Islet of Langerhans (tissue), 1 donor: ENCODE measurements around the gene ALS2CL.

Experiments
- FAIRE-seq: peaks from one replicate; lab custom pipeline; 2011; peaks lifted over from hg19 to GRCh38; lab: Jason Lieb, UNC

Gene ALS2CL

DNA sequence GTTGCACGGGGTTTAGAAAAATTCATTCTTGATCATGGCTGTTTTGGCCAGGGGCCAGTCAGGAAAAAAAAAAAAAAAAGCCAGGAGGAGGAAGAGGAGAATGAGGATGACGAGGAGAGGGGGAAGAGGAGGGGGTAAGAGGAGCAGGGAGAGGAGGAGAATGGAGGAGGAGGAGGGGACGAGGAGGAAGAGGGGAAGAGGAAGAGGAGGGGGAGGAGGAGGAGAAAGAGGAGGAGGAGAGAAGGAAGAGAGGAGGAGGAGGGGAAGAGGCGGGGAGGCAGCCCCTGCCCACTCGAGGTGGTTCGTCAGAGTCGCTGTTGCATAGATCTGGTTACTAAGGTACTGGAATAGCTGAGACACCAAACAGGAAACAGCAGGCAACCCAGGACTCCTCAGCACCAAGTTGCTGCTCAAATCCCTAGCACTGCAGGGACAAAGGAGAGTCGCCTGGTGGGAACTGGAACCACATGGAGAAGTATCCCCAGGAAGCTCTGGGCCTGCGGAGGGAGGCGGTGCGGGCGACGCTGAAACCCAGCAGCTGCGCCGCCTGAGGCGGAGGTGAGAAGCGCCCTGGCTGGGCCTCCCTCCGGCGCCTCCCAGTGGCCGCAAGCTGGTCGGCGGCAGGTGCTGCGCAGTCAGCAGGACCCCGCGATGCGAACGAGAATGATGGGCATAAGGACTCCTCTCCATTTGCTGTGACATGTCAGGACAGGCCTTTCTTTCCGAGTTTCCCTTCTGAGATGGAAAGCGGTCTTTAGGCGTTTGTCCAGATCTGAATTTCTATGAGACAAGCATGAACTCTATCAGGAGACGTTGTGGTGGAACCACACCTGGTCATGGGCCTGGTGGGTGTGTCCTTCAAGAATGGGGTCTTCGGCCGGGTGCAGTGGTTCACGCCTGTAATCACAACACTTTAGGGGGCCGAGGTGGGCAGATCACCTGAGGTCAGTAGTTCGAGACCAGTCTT is 63.6 kb downstream of the ALS2CL start:
- no peak for FAIRE-seq

DNA sequence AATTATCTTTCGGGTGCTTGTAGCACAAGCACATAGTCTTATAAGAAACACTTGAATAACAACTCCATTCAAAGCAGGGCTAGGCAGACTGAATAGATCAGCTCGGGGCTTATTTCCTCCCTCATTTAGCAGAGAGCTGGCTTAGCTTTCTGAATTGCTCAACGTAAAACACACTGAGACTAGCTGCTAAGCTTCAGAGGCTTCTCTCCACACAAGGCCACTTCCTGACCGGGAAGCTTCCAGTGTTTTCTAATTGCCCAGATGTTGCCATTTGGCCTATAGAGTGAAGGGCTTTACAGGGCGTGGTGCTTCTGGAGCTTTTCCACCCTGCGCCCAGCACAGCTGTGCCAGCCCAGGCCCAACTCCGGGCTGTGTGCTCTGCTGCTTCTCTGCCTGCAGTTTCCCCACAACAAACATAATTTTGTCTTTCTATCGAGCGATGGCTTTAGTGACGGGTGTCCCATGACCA is 64.5 kb downstream of the ALS2CL start:
- FAIRE-seq, result no peak

DNA sequence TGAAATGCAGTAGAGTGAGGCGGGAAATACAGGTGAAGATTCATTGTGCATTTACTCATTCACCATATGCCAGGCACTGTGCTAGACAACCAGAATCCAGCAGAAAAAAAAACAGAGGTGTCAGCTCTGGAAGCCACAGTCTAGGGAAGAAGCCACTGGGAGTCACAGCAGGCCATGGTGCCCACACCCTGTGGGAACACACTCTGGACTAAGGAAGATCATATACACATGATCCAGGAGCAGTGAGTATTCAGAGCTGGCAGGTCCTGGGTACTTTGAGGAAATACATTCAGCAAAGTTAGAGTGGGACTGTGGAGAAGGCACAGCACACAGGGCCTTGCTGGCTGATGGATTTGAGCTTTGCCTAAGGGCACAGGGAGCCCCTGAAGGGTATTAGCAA is 66.4 kb downstream of the ALS2CL start:
- FAIRE-seq, result no peak

DNA sequence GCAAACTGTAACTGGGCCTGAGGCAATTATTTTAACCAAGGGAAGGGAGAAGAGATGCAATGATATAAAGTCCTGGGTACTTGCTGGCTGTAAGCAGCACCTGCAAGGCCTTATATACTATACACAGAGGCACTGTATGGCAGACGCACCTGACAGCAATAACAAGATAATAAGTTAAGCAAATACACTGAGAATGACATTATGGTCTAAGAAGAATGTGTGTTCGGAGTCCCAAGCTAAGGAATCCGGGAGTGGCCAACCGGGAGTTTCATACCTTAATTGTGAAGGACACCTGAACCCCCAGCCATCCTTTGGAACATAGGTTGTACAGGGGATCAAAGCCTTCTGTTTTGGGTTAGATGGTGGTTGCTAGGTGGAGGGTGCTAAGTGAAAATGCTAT is 67.4 kb downstream of the ALS2CL start:
- no peak for FAIRE-seq

DNA sequence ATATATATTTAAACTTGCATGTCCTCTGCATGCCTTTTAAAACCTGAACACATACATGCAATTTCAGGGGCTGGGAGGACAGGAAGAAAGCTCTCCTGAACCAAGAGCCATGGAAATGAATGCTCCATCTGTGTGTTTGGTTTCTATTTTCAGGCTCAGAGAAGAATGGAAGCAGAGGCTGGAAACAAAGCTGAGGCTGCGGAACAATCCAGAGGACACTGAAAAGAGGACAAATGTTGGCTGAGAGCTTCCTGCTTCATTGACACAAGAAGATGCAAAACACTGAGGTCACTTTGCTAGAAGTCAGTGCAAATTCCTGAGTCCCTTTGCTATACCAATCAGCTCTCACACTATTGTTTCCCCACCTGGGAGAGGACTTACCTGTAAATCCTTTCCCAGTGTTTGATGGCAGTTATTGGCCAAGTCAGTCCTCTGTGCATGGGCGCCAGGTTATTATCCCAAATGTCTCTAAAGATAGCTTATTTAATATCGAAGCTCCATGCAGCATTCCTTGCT is 68.4 kb downstream of the ALS2CL start:
- FAIRE-seq, result no peak

DNA sequence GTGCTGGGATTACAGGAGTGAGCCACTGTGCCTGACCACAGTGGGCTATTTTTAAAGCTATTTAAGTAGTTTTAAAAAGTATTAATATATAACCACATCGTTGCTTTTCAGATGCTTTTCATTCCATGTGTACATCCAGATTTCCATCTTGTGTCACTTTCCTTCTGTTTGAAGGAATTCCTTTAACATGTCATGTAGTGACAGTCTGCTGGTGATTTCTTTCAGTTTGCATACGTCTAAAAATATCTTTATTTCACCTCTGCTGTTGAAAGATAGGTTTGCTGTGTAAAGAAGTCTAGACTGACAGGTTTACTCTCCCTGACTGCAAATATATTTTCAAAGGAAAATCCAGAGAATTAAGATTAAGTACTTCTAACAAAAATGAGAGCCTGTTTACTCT is 68.9 kb downstream of the ALS2CL start:
- no peak for FAIRE-seq

DNA sequence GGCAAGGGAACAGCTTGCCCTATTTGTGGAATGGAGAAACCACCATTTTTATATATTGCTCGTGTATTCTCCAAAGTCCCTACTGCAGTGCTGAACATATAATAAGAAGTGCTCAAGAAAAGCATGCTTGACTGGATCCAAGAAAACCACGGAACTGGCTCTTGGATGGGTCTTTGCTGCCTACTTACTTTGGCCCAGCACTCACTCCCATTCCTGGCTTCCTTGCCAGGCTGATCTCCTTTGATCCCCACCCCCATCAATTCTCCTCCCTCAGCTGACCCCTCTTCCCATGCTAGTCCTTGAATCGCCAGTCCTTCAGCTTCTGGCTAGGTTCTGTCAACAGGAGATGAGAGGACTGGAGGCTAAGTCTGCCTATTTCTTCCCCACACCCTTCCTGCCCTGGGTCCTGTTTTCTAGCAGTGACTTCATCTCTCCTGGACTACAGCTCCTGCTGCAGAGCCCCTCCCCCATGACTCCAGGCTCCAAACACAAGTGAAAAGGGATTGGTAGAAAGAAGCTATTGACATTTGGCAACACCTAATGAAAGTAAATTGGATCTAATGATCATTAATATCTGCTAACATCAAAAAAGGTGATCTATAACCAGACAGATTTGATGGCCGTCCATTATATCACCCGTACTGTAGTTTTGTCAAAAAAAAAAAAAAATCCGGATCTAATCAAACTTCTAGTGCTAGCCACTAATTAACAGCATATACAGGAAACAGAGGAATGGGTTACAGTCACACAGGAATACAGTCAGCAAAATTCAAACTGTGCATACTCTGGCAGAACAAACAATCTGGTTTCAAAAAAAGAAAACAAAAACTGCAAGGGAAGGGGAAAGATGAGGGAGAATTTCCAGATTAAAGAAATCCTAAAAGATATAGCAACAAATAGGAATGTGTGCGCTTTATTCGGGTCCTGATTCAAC is 73.4 kb downstream of the ALS2CL start:
- FAIRE-seq, result no peak
